ENCODE data around the gene ANXA6. TPM values are rescaled to one million over a fixed set of nuclear protein-coding genes. Genes with fewer than 3 reads are reported as not detected.

The ANXA6 gene
- total and polyA plus RNA-seq, 10 of the 15 experiments (the other 5 are each of a cell fraction or from before 2014, with no cell fraction given): 44.0 to 571 (median 465) TPM

GRCh38 chr5:151098768-151099121, 58.8 kb downstream of the ANXA6 start:
- TSS peak; percentile 5 for BruUV-seq (replicated peaks)
- ChIA-PET SMC1A (ENCODE audit: uncharacterized antibody, unreplicated experiment) (interaction anchor here (0.9 to 6.0 kb wide), 25 partner anchors 9 to 113 kb away, joined by 3 to 125 read pairs (median 6); partner anchors contain the start of genes ANXA6 and TNIP1), RAD21 (ENCODE audit: unreplicated experiment) (interaction anchor here (0.7 to 5.7 kb wide), 16 partner anchors 9 to 140 kb away, joined by 3 to 94 read pairs (median 8); partner anchors contain the start of genes ANXA6 and TNIP1), POLR2A (interaction anchor here (0.6 to 8.2 kb wide), 17 partner anchors 9 to 151 kb away, joined by 3 to 222 read pairs (median 5); partner anchors contain the start of gene TNIP1), CTCF (interaction anchor here (0.6 to 6.3 kb wide), 21 partner anchors 9 to 142 kb away, joined by 3 to 78 read pairs (median 4); partner anchors contain the start of genes ANXA6, CCDC69 and TNIP1)
- Histone ChIP-seq H3K4me3 (peak overlapping the region; percentile 39; the same call in 1 of the 2 replicates), H3K27me3 (replicated peaks in 1 of 2; ENCODE audit: control insufficient read depth in 2 of 2, insufficient read depth in 2 of 2, low read length in 1 of 2) (no peaks in the 10 kb centered on the region), H3K36me3 (ENCODE audit: control insufficient read depth in 2 of 2, insufficient read depth in 2 of 2, low read length in 1 of 2) (peaks cover 15 to 19% of the 10 kb centered on the region in 2 experiments), H4K20me1 (ENCODE audit: control insufficient read depth, insufficient read depth) (no peaks in the 10 kb centered on the region), H3K9ac (ENCODE audit: control insufficient read depth, insufficient read depth, low read length) (peak overlapping the region; percentile 49; the same call in 1 of the 2 replicates), H3K79me2 (ENCODE audit: control insufficient read depth, insufficient read depth, low read length) (peaks cover 11% of the 10 kb centered on the region), H3K4me1 (ENCODE audit: control insufficient read depth, insufficient read depth, low read length) (peaks cover 66% of the 10 kb centered on the region), H2AFZ (ENCODE audit: control insufficient read depth, low read depth, low read length) (no peak overlapping the region), H3K4me2 (ENCODE audit: control insufficient read depth, insufficient read depth) (peak overlapping the region; percentile 70), H3K27ac (ENCODE audit: control insufficient read depth, insufficient read depth) (peak overlapping the region; percentile 83), H3K9me3 (replicated peaks; ENCODE audit: control insufficient read depth, insufficient read depth, low read length) (no peaks in the 10 kb centered on the region)
- intact Hi-C loops (cut with micrococcal nuclease; ENCODE audit: unreplicated experiment) (no loop called here), in situ Hi-C loops (cut with MboI) (no loop called here)
- WGBS (ENCODE audit: insufficient coverage, insufficient replicate concordance, low lambda C conversion rate, missing lambda C conversion rate): 36% methylated on average over 4 of the region's 4 CpGs
- no peak for ATAC-seq
- FAIRE-seq: no peak
- TF ChIP-seq POLR2A (IDR thresholded peaks at IDR 0.05; ENCODE audit: low read depth, low read length) (peak; percentile 30; the same call in 1 of the 2 replicates), ATF2 (IDR thresholded peaks at IDR 0.05; ENCODE audit: low read length) (no peak), SIN3A (IDR thresholded peaks at IDR 0.05; ENCODE audit: low read depth, low read length) (no peak), KLF5 (IDR thresholded peaks at IDR 0.05; ENCODE audit: partially characterized antibody) (no peak), CHD4 (IDR thresholded peaks at IDR 0.05) (no peak), RELA (IDR thresholded peaks at IDR 0.05; ENCODE audit: borderline replicate concordance, partially characterized antibody) (no peak), TCF12 (IDR thresholded peaks at IDR 0.05; ENCODE audit: low read depth, low read length) (no peak), RFX5 (IDR thresholded peaks at IDR 0.05; ENCODE audit: low read depth, low read length) (no peak), NR2F1 (conservative IDR thresholded peaks at IDR 0.05) (no peak), ETV6 (conservative IDR thresholded peaks at IDR 0.05 in 1 of 2, IDR thresholded peaks at IDR 0.05 in 1 of 2; ENCODE audit: borderline replicate concordance in 1 of 2, low read depth in 1 of 2) (no peak), SMAD1 (IDR thresholded peaks at IDR 0.05; ENCODE audit: low read depth, partially characterized antibody) (no peak), SMAD5 (IDR thresholded peaks at IDR 0.05; ENCODE audit: low read depth) (0 out of 2 replicates have a peak, but pooled peaks have one; percentile 52)
- no peak for DNase-seq (ENCODE audit: low read depth, low spot score)
